Right lung (tissue), 5 donors: Measurements from ENCODE around the gene CCN5. TPM values are rescaled to one million over a fixed set of nuclear protein-coding genes. Genes with fewer than 3 reads are reported as not detected.
A peak's percentile ranks its signal among the peaks of the same experiment; 100 is the strongest.
"Not testable (repeated sequence)": the region's sequence is repeated elsewhere in the genome, so short reads cannot be mapped to it uniquely, and the experiment has no call there.

Source experiments
- DNase-seq, 2 donors: peaks; one replicate each; pipeline ENCODE4 v3.0.0-alpha.2; 2013
- polyA plus RNA-seq, 5 donors: library from polyadenylated mRNA; unstranded; fragments of 120-200 nt; gene quantifications; one replicate each; pipeline versions ENCODE4 v1.2.1 to v1.2.3, GENCODE V29; 2013; ENCODE audit warnings: inconsistent platforms in 1 of 5, low replicate concordance in 1 of 5; ENCODE audit not compliant: insufficient read length in 5 of 5, insufficient read depth in 1 of 5

The CCN5 gene
- polyA plus RNA-seq, 5 donors: 0.27 to 0.43 (median 0.36) TPM

- no peak for DNase-seq
Measured at GRCh38 chr20:44694159-44694558, 21.0 kb upstream of the CCN5 start.

GRCh38 chr20:44695295-44695673 is 19.9 kb upstream of the CCN5 start:
- no peak for DNase-seq

- DNase-seq: no peak
Measured at GRCh38 chr20:44695674-44696300, 19.4 kb upstream of the CCN5 start.

GRCh38 chr20:44696315-44696714 is 18.9 kb upstream of the CCN5 start:
- no peak for DNase-seq

- not testable (repeated sequence) for DNase-seq
Measured at GRCh38 chr20:44697041-44697440, 18.1 kb upstream of the CCN5 start.

GRCh38 chr20:44698351-44698750 is 16.8 kb upstream of the CCN5 start:
- no peak for DNase-seq

- DNase-seq: no peak
Measured at GRCh38 chr20:44700306-44700705, 14.9 kb upstream of the CCN5 start.

- DNase-seq: no peak
Measured at GRCh38 chr20:44701118-44701857, 13.9 kb upstream of the CCN5 start.

- no peak for DNase-seq
Measured at GRCh38 chr20:44701858-44702256, 13.3 kb upstream of the CCN5 start.

GRCh38 chr20:44702776-44703175 is 12.4 kb upstream of the CCN5 start:
- peak; percentile 90 for DNase-seq

- DNase-seq: no peak
Measured at GRCh38 chr20:44703183-44703925, 11.8 kb upstream of the CCN5 start.

- no peak for DNase-seq
Measured at GRCh38 chr20:44703956-44704488, 11.1 kb upstream of the CCN5 start.

- DNase-seq: no peak
Measured at GRCh38 chr20:44704551-44704971, 10.6 kb upstream of the CCN5 start.

- DNase-seq: no peak
Measured at GRCh38 chr20:44705364-44706094, 9.6 kb upstream of the CCN5 start.

- DNase-seq: no peak
Measured at GRCh38 chr20:44706301-44707017, 8.7 kb upstream of the CCN5 start.

- DNase-seq: no peak
Measured at GRCh38 chr20:44707018-44707579, 8.1 kb upstream of the CCN5 start.

- no peak for DNase-seq
Measured at GRCh38 chr20:44709380-44709779, 5.8 kb upstream of the CCN5 start.

GRCh38 chr20:44709797-44710196 is 5.4 kb upstream of the CCN5 start:
- DNase-seq: no peak

GRCh38 chr20:44711237-44711636 is 3.9 kb upstream of the CCN5 start:
- peak; percentile 45 to 49 for DNase-seq

- DNase-seq: no peak
Measured at GRCh38 chr20:44714102-44714700, 968 bp upstream of the CCN5 start.
